ENCODE data around the gene EFEMP1. TPM values are rescaled to one million over a fixed set of nuclear protein-coding genes. Genes with fewer than 3 reads are reported as not detected.

EFEMP1 gene
- total RNA-seq, 1 experiment from 2014 or later = not detected

- intact Hi-C loops (cut with micrococcal nuclease; ENCODE audit: unreplicated experiment) = no loop called here
- no peaks in the 10 kb centered on the region; the same call in 1 of the 2 replicates for H3K27me3 ChIP-seq (replicated peaks; ENCODE audit: control insufficient read depth, insufficient read depth, low read length)
- no peak overlapping the region for H3K4me3 ChIP-seq (ENCODE audit: low read depth, low read length)
- H3K36me3 ChIP-seq (ENCODE audit: control insufficient read depth, insufficient read depth, low read length) = no peaks in the 10 kb centered on the region
- BruUV-seq (replicated peaks) = no TSS peak
- POLR2A ChIA-PET = no interaction called here
- H3K9me3 Mint-ChIP-seq (ENCODE audit: unreplicated experiment) = no peaks in the 10 kb centered on the region
- no peak for DNase-seq
- no peak for TF ChIP-seq CTCF (IDR thresholded peaks at IDR 0.05; ENCODE audit: insufficient read depth in 1 of 2, low read depth in 1 of 2, low read length in 1 of 2, severe bottlenecking in 1 of 2, unreplicated experiment in 1 of 2)
- no peaks in the 10 kb centered on the region for H3K36me3 Mint-ChIP-seq (ENCODE audit: insufficient read depth, unreplicated experiment)
- no peak overlapping the region for H3K4me3 Mint-ChIP-seq (ENCODE audit: unreplicated experiment)
- CTCF ChIA-PET = no interaction called here
- no peaks in the 10 kb centered on the region for H3K4me1 ChIP-seq
- no peaks in the 10 kb centered on the region for H3K9me3 ChIP-seq
- no peak overlapping the region for H3K27ac Mint-ChIP-seq (ENCODE audit: unreplicated experiment)
- no peaks in the 10 kb centered on the region for H3K4me1 Mint-ChIP-seq (ENCODE audit: low read depth, unreplicated experiment)
- H3K27me3 Mint-ChIP-seq (ENCODE audit: insufficient read depth, unreplicated experiment) = no peaks in the 10 kb centered on the region
Observed at GRCh38 chr2:55922291-55922907, 1.2 kb downstream of the EFEMP1 start.

DNA sequence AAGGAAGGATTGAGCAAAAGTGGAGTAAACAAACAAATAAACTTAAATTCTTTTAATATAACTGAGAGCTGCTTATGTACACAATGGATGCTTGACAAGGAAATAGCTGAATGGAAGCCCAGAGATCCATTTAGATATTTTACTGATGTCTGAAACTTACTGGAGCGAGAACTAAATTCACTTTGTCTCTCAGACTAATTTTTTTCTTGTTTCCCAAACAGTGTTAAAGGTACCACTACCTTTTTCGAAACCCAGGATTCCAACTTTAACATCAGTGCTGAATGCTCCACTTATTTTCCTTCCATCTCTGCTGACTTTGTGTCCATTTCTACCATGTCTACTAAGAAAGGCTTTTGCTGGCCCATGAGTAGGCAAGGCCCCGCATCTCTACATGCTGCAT is 4.0 kb downstream of the EFEMP1 start:
- DNase-seq = no peak
- Mint-ChIP-seq H3K27ac (ENCODE audit: unreplicated experiment) (no peak overlapping the region), H3K36me3 (ENCODE audit: insufficient read depth, unreplicated experiment) (no peaks in the 10 kb centered on the region), H3K4me1 (ENCODE audit: low read depth, unreplicated experiment) (no peaks in the 10 kb centered on the region), H3K27me3 (ENCODE audit: insufficient read depth, unreplicated experiment) (no peaks in the 10 kb centered on the region), H3K9me3 (ENCODE audit: unreplicated experiment) (no peaks in the 10 kb centered on the region), H3K4me3 (ENCODE audit: unreplicated experiment) (no peak overlapping the region)
- Histone ChIP-seq H3K27me3 (replicated peaks; ENCODE audit: control insufficient read depth, insufficient read depth, low read length) (no peaks in the 10 kb centered on the region), H3K36me3 (ENCODE audit: control insufficient read depth, insufficient read depth, low read length) (no peaks in the 10 kb centered on the region), H3K4me3 (ENCODE audit: low read depth, low read length) (no peak overlapping the region), H3K9me3 (no peaks in the 10 kb centered on the region), H3K4me1 (no peaks in the 10 kb centered on the region)
- TF ChIP-seq CTCF (IDR thresholded peaks at IDR 0.05; ENCODE audit: insufficient read depth in 1 of 2, low read depth in 1 of 2, low read length in 1 of 2, severe bottlenecking in 1 of 2, unreplicated experiment in 1 of 2) = no peak
- CTCF ChIA-PET = no interaction called here
- BruUV-seq (replicated peaks) = no TSS peak
- POLR2A ChIA-PET = no interaction called here
- intact Hi-C loops (cut with micrococcal nuclease; ENCODE audit: unreplicated experiment) = no loop called here

DNA sequence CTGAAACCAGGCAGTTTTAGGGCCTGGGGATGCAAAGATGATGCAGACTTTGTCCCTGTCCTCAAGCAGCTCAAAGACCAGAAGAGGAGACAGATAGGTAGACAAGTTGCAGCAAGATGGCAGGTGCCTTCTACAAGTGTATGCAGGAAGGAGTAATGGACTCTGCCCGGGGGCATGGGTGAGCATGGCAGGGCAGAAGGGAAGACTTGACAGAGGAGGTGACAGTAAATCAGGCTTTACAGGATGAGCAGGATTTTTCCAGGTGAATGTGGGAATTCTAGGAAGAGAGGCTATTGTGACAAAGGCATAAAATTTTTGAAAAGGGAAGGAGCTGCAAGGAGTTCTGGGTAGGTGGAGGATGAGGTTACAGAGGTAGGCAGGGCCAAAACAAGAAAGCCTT is 4.7 kb downstream of the EFEMP1 start:
- Histone ChIP-seq H3K36me3 (ENCODE audit: control insufficient read depth, insufficient read depth, low read length) (no peaks in the 10 kb centered on the region), H3K4me1 (no peaks in the 10 kb centered on the region), H3K9me3 (no peaks in the 10 kb centered on the region), H3K27me3 (replicated peaks; ENCODE audit: control insufficient read depth, insufficient read depth, low read length) (no peaks in the 10 kb centered on the region), H3K4me3 (ENCODE audit: low read depth, low read length) (no peak overlapping the region)
- Mint-ChIP-seq H3K4me1 (ENCODE audit: low read depth, unreplicated experiment) (no peaks in the 10 kb centered on the region), H3K4me3 (ENCODE audit: unreplicated experiment) (no peak overlapping the region), H3K9me3 (ENCODE audit: unreplicated experiment) (no peaks in the 10 kb centered on the region), H3K27ac (ENCODE audit: unreplicated experiment) (no peak overlapping the region), H3K27me3 (ENCODE audit: insufficient read depth, unreplicated experiment) (no peaks in the 10 kb centered on the region), H3K36me3 (ENCODE audit: insufficient read depth, unreplicated experiment) (no peaks in the 10 kb centered on the region)
- TF ChIP-seq CTCF (IDR thresholded peaks at IDR 0.05; ENCODE audit: insufficient read depth in 1 of 2, low read depth in 1 of 2, low read length in 1 of 2, severe bottlenecking in 1 of 2, unreplicated experiment in 1 of 2) = no peak
- no TSS peak for BruUV-seq (replicated peaks)
- CTCF ChIA-PET = no interaction called here
- intact Hi-C loops (cut with micrococcal nuclease; ENCODE audit: unreplicated experiment) = no loop called here
- no peak for DNase-seq
- POLR2A ChIA-PET = no interaction called here
